Panc1 (cell line): ENCODE measurements around the gene PIP4K2C. TPM values are rescaled to one million over a fixed set of nuclear protein-coding genes. Genes with fewer than 3 reads are reported as not detected.

Source experiments
- ATAC-seq: fragments of 200-7000 bp; cut with Tn5 transposase; 2 replicates; pipeline ENCODE4 v1.9.1; 2020; ENCODE audit warnings: mild to moderate bottlenecking, moderate library complexity
- BruUV-seq: library from RNA; stranded (reverse); fragments of 400-500 nt; replicated peaks from 2 replicates; lab custom pipeline; 2021; lab: Mats Ljungman, UMichigan
- CTCF ChIA-PET: fragments of 300-600 bp; sonication (Branson Sonifier 250); formaldehyde crosslinking; loops from one replicate; lab custom pipeline; 2022; ENCODE audit warnings: antibody characterized with exemption; lab: Charles Lee
- POLR2A ChIA-PET: fragments of 300-600 bp; sonication (Branson Sonifier 250); formaldehyde crosslinking; loops from one replicate; lab custom pipeline; 2022; ENCODE audit warnings: antibody characterized with exemption; lab: Charles Lee
- DNase-seq: peaks from one replicate; pipeline ENCODE4 v3.0.0-alpha.2; 2010; ENCODE audit warnings: low read depth, low spot score
- H3K27ac ChIP-seq: 2 replicates; pipeline ENCODE4 v1.5.1; 2011; ENCODE audit warnings: mild to moderate bottlenecking, low read length, inconsistent platforms
- H3K27me3 ChIP-seq: fragments of 200-500 bp; sonication (Bioruptor generic); 2 replicates; pipeline ENCODE4 v1.6.0; 2014; ENCODE audit warnings: low read length, inconsistent platforms; ENCODE audit not compliant: control insufficient read depth, insufficient read depth
- H3K36me3 ChIP-seq: fragments of 200-500 bp; sonication (Bioruptor generic); 2 replicates; pipeline ENCODE4 v1.5.1; 2014; ENCODE audit warnings: inconsistent platforms, mild to moderate bottlenecking, low read length, moderate library complexity; ENCODE audit not compliant: control insufficient read depth, insufficient read depth
- H3K4me1 ChIP-seq: 2 replicates; pipeline ENCODE4 v1.5.1; 2011; ENCODE audit warnings: inconsistent platforms, mild to moderate bottlenecking, low read length, moderate library complexity; ENCODE audit not compliant: control insufficient read depth, insufficient read depth
- H3K4me3 ChIP-seq, 2 experiments: 2 replicates each; pipeline ENCODE4 v1.5.1; 2011 to 2012; ENCODE audit warnings: low read depth in 2 of 2, low read length in 2 of 2, mild to moderate bottlenecking in 2 of 2, inconsistent platforms in 1 of 2, moderate library complexity in 1 of 2
- H3K9me3 ChIP-seq: fragments of 200-500 bp; sonication (Bioruptor generic); 2 replicates; pipeline ENCODE4 v1.5.1; 2014; ENCODE audit warnings: low read depth, mild to moderate bottlenecking, inconsistent platforms, low read length, moderate library complexity; ENCODE audit not compliant: control insufficient read depth, insufficient read depth
- POLR2AphosphoS5 ChIP-seq: IDR thresholded peaks from 2 replicates; pipeline ENCODE4 v1.6.1; 2012; ENCODE audit warnings: mild to moderate bottlenecking, low read depth, low read length, moderate library complexity
- SIN3A ChIP-seq: IDR thresholded peaks from 2 replicates; pipeline ENCODE4 v1.6.1; 2012; ENCODE audit warnings: low read depth, mild to moderate bottlenecking, low read length, moderate library complexity, borderline replicate concordance; ENCODE audit not compliant: insufficient read depth
- TCF7L2 ChIP-seq: IDR thresholded peaks from 2 replicates; pipeline ENCODE4 v1.6.1; 2011; ENCODE audit warnings: mild to moderate bottlenecking, low read depth, low read length, inconsistent platforms
- in situ Hi-C: cut with HindIII; loops from 2 replicates; pipeline ENCODE4 v1.10.0; 2016; ENCODE audit warnings: low sequenced_read_pairs, low pct_unique_long_range_greater_than_20kb
- intact Hi-C: fragments of 100-400 bp; cut with micrococcal nuclease; formaldehyde crosslinking; loops from one replicate; pipeline ENCODE4 v1.10.0; 2022; ENCODE audit not compliant: unreplicated experiment
- total RNA-seq: library from RNA; stranded (reverse); gene quantifications from one replicate; pipeline ENCODE4 v1.2.1, GENCODE V29; 2021; ENCODE audit not compliant: unreplicated experiment
- TF ChIP-seq, protein P1 (sequence below): fragments of 450-650 bp; IDR thresholded peaks from 2 replicates; pipeline ENCODE4 v1.5.1; 2017; ENCODE audit warnings: mild to moderate bottlenecking
- TF ChIP-seq, protein P2 (sequence below), 2 experiments: IDR thresholded peaks; 2 replicates each; pipeline ENCODE4 v1.6.1; 2011 to 2012; ENCODE audit warnings: low read depth in 2 of 2, control low read depth in 1 of 2, low read length in 1 of 2, mild to moderate bottlenecking in 1 of 2, moderate library complexity in 1 of 2; ENCODE audit not compliant: insufficient read depth in 1 of 2

Gene PIP4K2C
- total RNA-seq, 1 experiment from 2014 or later: 62.6 TPM

DNA sequence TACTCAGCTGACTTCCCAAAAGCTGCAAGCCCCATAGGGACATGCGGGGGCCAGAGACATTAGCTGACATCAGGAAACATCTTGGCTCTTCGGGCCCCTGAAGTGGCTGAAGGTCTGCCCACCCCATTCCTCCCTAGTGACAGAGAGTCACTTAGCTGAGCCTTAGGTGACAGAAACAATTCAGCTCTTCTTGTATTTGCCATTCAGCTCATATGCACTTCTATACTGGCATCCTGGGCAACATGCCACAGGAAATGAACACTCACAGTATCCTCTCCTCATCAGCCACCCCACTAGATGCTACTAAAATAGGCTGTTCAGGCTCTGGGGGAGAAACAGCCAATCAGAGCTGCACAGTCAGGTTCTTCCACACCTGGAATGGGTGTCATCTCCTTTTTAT is 47.4 kb upstream of the PIP4K2C start:
- intact Hi-C loops: no loop called here
- CTCF ChIA-PET: no interaction called here
- ATAC-seq (no peak), DNase-seq (no peak)
- TF ChIP-seq, protein P1, sequence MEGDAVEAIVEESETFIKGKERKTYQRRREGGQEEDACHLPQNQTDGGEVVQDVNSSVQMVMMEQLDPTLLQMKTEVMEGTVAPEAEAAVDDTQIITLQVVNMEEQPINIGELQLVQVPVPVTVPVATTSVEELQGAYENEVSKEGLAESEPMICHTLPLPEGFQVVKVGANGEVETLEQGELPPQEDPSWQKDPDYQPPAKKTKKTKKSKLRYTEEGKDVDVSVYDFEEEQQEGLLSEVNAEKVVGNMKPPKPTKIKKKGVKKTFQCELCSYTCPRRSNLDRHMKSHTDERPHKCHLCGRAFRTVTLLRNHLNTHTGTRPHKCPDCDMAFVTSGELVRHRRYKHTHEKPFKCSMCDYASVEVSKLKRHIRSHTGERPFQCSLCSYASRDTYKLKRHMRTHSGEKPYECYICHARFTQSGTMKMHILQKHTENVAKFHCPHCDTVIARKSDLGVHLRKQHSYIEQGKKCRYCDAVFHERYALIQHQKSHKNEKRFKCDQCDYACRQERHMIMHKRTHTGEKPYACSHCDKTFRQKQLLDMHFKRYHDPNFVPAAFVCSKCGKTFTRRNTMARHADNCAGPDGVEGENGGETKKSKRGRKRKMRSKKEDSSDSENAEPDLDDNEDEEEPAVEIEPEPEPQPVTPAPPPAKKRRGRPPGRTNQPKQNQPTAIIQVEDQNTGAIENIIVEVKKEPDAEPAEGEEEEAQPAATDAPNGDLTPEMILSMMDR: no peak
- TF ChIP-seq SIN3A: no peak
- TF ChIP-seq TCF7L2: no peak
- TF ChIP-seq, protein P2, sequence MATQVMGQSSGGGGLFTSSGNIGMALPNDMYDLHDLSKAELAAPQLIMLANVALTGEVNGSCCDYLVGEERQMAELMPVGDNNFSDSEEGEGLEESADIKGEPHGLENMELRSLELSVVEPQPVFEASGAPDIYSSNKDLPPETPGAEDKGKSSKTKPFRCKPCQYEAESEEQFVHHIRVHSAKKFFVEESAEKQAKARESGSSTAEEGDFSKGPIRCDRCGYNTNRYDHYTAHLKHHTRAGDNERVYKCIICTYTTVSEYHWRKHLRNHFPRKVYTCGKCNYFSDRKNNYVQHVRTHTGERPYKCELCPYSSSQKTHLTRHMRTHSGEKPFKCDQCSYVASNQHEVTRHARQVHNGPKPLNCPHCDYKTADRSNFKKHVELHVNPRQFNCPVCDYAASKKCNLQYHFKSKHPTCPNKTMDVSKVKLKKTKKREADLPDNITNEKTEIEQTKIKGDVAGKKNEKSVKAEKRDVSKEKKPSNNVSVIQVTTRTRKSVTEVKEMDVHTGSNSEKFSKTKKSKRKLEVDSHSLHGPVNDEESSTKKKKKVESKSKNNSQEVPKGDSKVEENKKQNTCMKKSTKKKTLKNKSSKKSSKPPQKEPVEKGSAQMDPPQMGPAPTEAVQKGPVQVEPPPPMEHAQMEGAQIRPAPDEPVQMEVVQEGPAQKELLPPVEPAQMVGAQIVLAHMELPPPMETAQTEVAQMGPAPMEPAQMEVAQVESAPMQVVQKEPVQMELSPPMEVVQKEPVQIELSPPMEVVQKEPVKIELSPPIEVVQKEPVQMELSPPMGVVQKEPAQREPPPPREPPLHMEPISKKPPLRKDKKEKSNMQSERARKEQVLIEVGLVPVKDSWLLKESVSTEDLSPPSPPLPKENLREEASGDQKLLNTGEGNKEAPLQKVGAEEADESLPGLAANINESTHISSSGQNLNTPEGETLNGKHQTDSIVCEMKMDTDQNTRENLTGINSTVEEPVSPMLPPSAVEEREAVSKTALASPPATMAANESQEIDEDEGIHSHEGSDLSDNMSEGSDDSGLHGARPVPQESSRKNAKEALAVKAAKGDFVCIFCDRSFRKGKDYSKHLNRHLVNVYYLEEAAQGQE (IDR thresholded peaks at IDR 0.05; ENCODE audit: insufficient read depth in 1 of 2, low read depth in 2 of 2, low read length in 1 of 2): no peak
- no peak for TF ChIP-seq POLR2AphosphoS5
- Histone ChIP-seq H3K36me3 (peaks cover 7% of the 10 kb centered on the region), H3K27ac (no peak overlapping the region), H3K4me1 (peaks cover 20% of the 10 kb centered on the region), H3K4me3 (no peak overlapping the region), H3K9me3 (no peaks in the 10 kb centered on the region), H3K27me3 (no peaks in the 10 kb centered on the region)
- in situ Hi-C loops: no loop called here
- POLR2A ChIA-PET: interaction anchor here (0.5 kb wide), 1 partner anchor 8 kb away, joined by 3 read pairs; no protein-coding TSS in a partner anchor
- no TSS peak for BruUV-seq

DNA sequence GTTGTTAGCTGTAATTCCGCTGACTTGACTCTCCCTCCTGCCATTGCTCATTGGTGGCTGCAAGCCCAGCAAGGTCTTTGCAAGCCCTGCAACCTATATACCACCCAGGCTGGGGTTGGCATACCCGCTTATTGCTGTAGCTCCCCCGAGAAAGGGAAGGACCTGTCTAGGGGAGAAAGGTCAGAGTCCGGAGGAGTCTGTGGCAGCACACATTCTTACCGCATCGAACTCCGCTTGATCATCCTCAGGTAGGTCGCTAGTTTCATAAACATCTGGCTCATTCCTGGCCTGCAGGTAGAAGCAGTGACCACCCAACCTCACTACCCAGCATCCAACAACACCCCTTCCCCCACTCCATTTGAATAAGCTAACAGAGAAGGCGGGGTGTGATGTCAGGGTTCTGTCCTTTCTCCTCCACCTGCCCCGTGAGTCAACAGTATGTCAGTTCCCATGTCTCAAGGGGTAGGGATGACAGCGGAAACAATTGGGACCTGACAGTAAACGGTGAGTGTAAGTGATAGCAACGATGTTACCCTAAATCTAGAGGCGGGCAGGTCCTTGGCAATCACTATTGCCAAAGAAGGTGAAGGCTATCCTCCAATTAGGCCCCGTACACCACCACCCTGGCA is 45.1 kb upstream of the PIP4K2C start:
- H3K27me3 ChIP-seq: no peaks in the 10 kb centered on the region
- ChIA-PET CTCF (no interaction called here), POLR2A (no interaction called here)
- in situ Hi-C loops (no loop called here), intact Hi-C loops (no loop called here)
- peak overlapping the region; percentile 88 to 98 for H3K4me3 ChIP-seq
- no peaks in the 10 kb centered on the region for H3K9me3 ChIP-seq
- no peak for TF ChIP-seq SIN3A
- TF ChIP-seq, protein P1: no peak
- no peak; the same call in 1 of the 2 replicates for TF ChIP-seq POLR2AphosphoS5
- TF ChIP-seq, protein P2 (IDR thresholded peaks at IDR 0.05; ENCODE audit: insufficient read depth in 1 of 2, low read depth in 2 of 2, low read length in 1 of 2): no peak
- TF ChIP-seq TCF7L2: no peak
- H3K4me1 ChIP-seq: peaks cover 20% of the 10 kb centered on the region
- H3K27ac ChIP-seq: peak overlapping the region; percentile 92
- no TSS peak for BruUV-seq
- DNase-seq: no peak
- H3K36me3 ChIP-seq: peaks cover 4% of the 10 kb centered on the region; the same call in 1 of the 2 replicates
- ATAC-seq: no peak
